Measurements from ENCODE around the gene DOCK10.

- TF ChIP-seq CTCF (conservative IDR thresholded peaks at IDR 0.05) (no peak), EZH2 (IDR thresholded peaks at IDR 0.05; ENCODE audit: low read depth) (no peak)
These were observed 4.1 kb downstream of the DOCK10 start for GRCh38 chr2:225038231-225038523.

Data from PC-9 (cell line).